HCT116 (cell line): ENCODE measurements around the gene EDEM3.
"Not testable (repeated sequence)": the region's sequence is repeated elsewhere in the genome, so short reads cannot be mapped to it uniquely, and the experiment has no call there.

ENCODE experiments used
- CEBPB ChIP-seq: IDR thresholded peaks from 2 replicates; pipeline ENCODE4 v1.6.1; 2012; ENCODE audit warnings: low read depth
- CTCF ChIP-seq, 3 experiments: fragments of 200-600 bp in 1 of 3; sonication (generic) in 1 of 3; IDR thresholded peaks in 2 of 3; conservative IDR thresholded peaks in 1 of 3; 2 replicates each; pipeline ENCODE4 v1.5.1; 2012 to 2017; ENCODE audit warnings: low read depth in 2 of 3, low read length in 2 of 3, antibody characterized with exemption in 1 of 3, borderline replicate concordance in 1 of 3, control low read depth in 1 of 3, mild to moderate bottlenecking in 1 of 3, mixed read lengths in 1 of 3, mixed run types in 1 of 3, moderate library complexity in 1 of 3; ENCODE audit not compliant: insufficient read depth in 1 of 3
- EZH2 ChIP-seq: fragments of 200-600 bp; sonication (generic); IDR thresholded peaks from 2 replicates; pipeline ENCODE4 v1.6.1; 2017; ENCODE audit warnings: antibody characterized with exemption, mixed run types
- EZH2phosphoT487 ChIP-seq: fragments of 200-600 bp; IDR thresholded peaks from 2 replicates; pipeline ENCODE4 v1.6.1; 2018; ENCODE audit warnings: antibody characterized with exemption, borderline replicate concordance
- POLR2A ChIP-seq: IDR thresholded peaks from 2 replicates; pipeline ENCODE4 v1.7.0; 2011; ENCODE audit warnings: borderline replicate concordance; ENCODE audit not compliant: insufficient read depth, insufficient read length; ENCODE audit errors: extremely low read depth
- POLR2AphosphoS5 ChIP-seq: IDR thresholded peaks from 2 replicates; pipeline ENCODE4 v1.6.1; 2011; ENCODE audit warnings: mild to moderate bottlenecking, low read depth, low read length, moderate library complexity
- RAD21 ChIP-seq: IDR thresholded peaks from 2 replicates; pipeline ENCODE4 v1.6.1; 2012; ENCODE audit warnings: low read depth, mild to moderate bottlenecking
- SP1 ChIP-seq: IDR thresholded peaks from 2 replicates; pipeline ENCODE4 v1.6.1; 2012; ENCODE audit warnings: low read depth
- ZBTB33 ChIP-seq: IDR thresholded peaks from 2 replicates; pipeline ENCODE4 v1.6.1; 2011; ENCODE audit warnings: mild to moderate bottlenecking, low read length, moderate library complexity; ENCODE audit not compliant: insufficient replicate concordance; ENCODE audit errors: extremely low read depth
- ZNF274 ChIP-seq: fragments of 200-500 bp; sonication (Bioruptor generic); IDR thresholded peaks from 2 replicates; pipeline ENCODE4 v1.6.1; 2014; ENCODE audit warnings: mild to moderate bottlenecking, low read depth, low read length, inconsistent platforms

DNA sequence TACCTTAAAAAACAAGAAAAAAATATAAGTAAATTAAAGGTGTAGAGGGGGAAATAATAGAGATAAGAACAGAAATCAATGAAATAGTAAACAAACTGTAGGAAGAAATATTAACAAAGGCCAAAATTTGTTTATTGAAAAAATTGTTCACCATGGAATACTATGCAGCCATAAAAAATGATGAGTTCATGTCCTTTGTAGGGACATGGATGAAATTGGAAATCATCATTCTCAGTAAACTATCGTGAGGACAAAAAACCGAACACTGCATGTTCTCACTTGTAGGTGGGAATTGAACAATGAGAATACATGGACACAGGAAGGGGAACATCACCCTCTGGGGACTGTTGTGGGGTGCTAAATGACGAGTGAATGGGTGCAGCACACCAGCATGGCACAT, 75.2 kb downstream of the EDEM3 start:
- TF ChIP-seq EZH2phosphoT487; POLR2AphosphoS5; ZNF274; CEBPB; EZH2; CTCF (IDR thresholded peaks at IDR 0.05 in 2 of 3, conservative IDR thresholded peaks at IDR 0.05 in 1 of 3; ENCODE audit: borderline replicate concordance in 1 of 3, insufficient read depth in 1 of 3, low read depth in 2 of 3, low read length in 2 of 3); RAD21; SP1; POLR2A; ZBTB33: not testable (repeated sequence)
